Keratinocyte (primary cell): ENCODE data around the gene PRR16. TPM values are rescaled to one million over a fixed set of nuclear protein-coding genes. Genes with fewer than 3 reads are reported as not detected.

Experiments used
- DNase-seq: peaks from one replicate; pipeline ENCODE4 v3.0.0-alpha.2; 2011; ENCODE audit warnings: low read depth, missing footprints, low spot score
- FAIRE-seq: peaks from 2 replicates; lab custom pipeline; 2011; peaks lifted over from hg19 to GRCh38; lab: Jason Lieb, UNC
- H2AFZ ChIP-seq: 2 replicates; pipeline ENCODE4 v1.6.0; 2012; ENCODE audit warnings: low read length, control low read depth, inconsistent platforms; ENCODE audit not compliant: control insufficient read depth
- H3K27ac ChIP-seq: 2 replicates; pipeline ENCODE4 v1.5.1; 2011; ENCODE audit warnings: low read length; ENCODE audit not compliant: control insufficient read depth, insufficient read depth
- H3K27me3 ChIP-seq: 3 replicates; pipeline ENCODE4 v1.6.0; 2011; ENCODE audit warnings: low read length; ENCODE audit not compliant: control insufficient read depth, insufficient read depth; ENCODE audit errors: extremely low read depth
- H3K36me3 ChIP-seq, 2 experiments: 2 replicates in 1 of 2; 3 replicates in 1 of 2; pipeline ENCODE4 v1.5.1; 2011; ENCODE audit warnings: low read length in 2 of 2, mild to moderate bottlenecking in 1 of 2; ENCODE audit not compliant: control insufficient read depth in 2 of 2, insufficient read depth in 2 of 2; ENCODE audit errors: extremely low read depth in 1 of 2
- H3K4me1 ChIP-seq: 3 replicates; pipeline ENCODE4 v1.5.1; 2011; ENCODE audit warnings: low read length; ENCODE audit not compliant: control insufficient read depth, insufficient read depth; ENCODE audit errors: extremely low read depth
- H3K4me2 ChIP-seq: 3 replicates; pipeline ENCODE4 v1.6.0; 2011; ENCODE audit warnings: low read depth, low read length; ENCODE audit not compliant: control insufficient read depth, insufficient read depth; ENCODE audit errors: extremely low read depth
- H3K4me3 ChIP-seq, 3 experiments: fragments of 200-600 bp in 1 of 3; sonication (generic) in 1 of 3; 2 replicates in 2 of 3; 3 replicates in 1 of 3; pipeline ENCODE4 v1.5.1; 2011 to 2016; ENCODE audit warnings: low read length in 3 of 3, mild to moderate bottlenecking in 3 of 3, control low read depth in 2 of 3, inconsistent platforms in 1 of 3, low read depth in 1 of 3, mixed read lengths in 1 of 3, mixed run types in 1 of 3, moderate library complexity in 1 of 3; ENCODE audit not compliant: control insufficient read depth in 2 of 3, insufficient read depth in 2 of 3; ENCODE audit errors: extremely low read depth in 1 of 3
- H3K79me2 ChIP-seq: 2 replicates; pipeline ENCODE4 v1.6.0; 2012; ENCODE audit warnings: low read length; ENCODE audit not compliant: control insufficient read depth, insufficient read depth
- H3K9ac ChIP-seq: 3 replicates; pipeline ENCODE4 v1.6.0; 2011; ENCODE audit warnings: low read length; ENCODE audit not compliant: control insufficient read depth, insufficient read depth; ENCODE audit errors: extremely low read depth
- H3K9me1 ChIP-seq: 3 replicates; pipeline ENCODE4 v1.6.0; 2011; ENCODE audit warnings: low read length; ENCODE audit not compliant: control insufficient read depth, insufficient read depth; ENCODE audit errors: extremely low read depth
- H3K9me3 ChIP-seq: 2 replicates; pipeline ENCODE4 v1.5.1; 2012; ENCODE audit warnings: low read depth, low read length; ENCODE audit not compliant: control insufficient read depth
- H4K20me1 ChIP-seq: 3 replicates; pipeline ENCODE4 v1.6.0; 2011; ENCODE audit warnings: low read length; ENCODE audit not compliant: control insufficient read depth, insufficient read depth; ENCODE audit errors: extremely low read depth
- CTCF ChIP-seq, 3 experiments: IDR thresholded peaks in 1 of 3; conservative IDR thresholded peaks in 1 of 3; optimal IDR thresholded peaks in 1 of 3; 2 replicates in 2 of 3; 3 replicates in 1 of 3; pipeline versions ENCODE3 to v1.5.1; 2011; ENCODE audit warnings: low read length in 3 of 3, mild to moderate bottlenecking in 3 of 3, moderate library complexity in 2 of 3, control low read depth in 1 of 3, inconsistent platforms in 1 of 3; ENCODE audit not compliant: insufficient read depth in 2 of 3; ENCODE audit errors: extremely low read depth in 1 of 3
- EZH2 ChIP-seq: IDR thresholded peaks from one replicate; pipeline ENCODE4 v1.6.1; 2012; ENCODE audit warnings: inconsistent platforms, mild to moderate bottlenecking, low read length, moderate library complexity
- dilution Hi-C: fragments of 300-500 bp; cut with MboI; formaldehyde crosslinking; loops from one replicate; pipeline ENCODE4 v1.7.0; 2020; ENCODE audit warnings: low sequenced_read_pairs; ENCODE audit not compliant: extremely low pct_ligation_motif_present
- polyA plus RNA-seq, 5 experiments: library from polyadenylated mRNA; depleted of rRNA in 3 of 5; stranded (reverse) in 3 of 5; stranded (forward) in 1 of 5; unstranded in 1 of 5; fragments of >200 nt; gene quantifications; 1 replicate in 1 of 5; 2 replicates in 3 of 5; 3 replicates in 1 of 5; pipeline versions ENCODE4 v1.2.1 to v1.2.3, GENCODE V29; 2011 to 2012; ENCODE audit warnings: missing spikeins in 2 of 5, low read depth in 1 of 5, low replicate concordance in 1 of 5

PRR16 gene
- polyA plus RNA-seq, 1 donor (not counting 4 experiments of a cell fraction or from before 2014, with no cell fraction given): 0.05 TPM

DNA sequence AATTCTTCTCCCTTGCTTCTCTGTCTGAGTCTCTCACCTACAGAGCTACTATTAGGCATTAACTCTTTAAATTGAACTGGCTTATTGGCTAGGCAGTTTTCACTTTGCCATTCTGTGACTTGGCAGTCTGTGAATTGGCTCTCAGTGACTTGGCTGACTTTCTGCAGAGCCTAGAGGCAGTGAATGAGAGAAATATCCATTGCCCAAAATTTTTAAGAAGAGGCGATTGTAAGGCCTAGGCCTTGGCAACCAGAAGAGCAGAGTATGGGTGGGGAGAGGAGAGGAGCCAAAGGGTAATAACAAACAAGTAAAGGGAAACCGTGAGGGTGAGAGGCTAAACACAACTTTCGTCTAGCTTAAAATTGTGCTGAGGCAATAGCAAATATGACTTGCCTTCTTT lies 176.7 kb downstream of the PRR16 start:
- Histone ChIP-seq H3K9ac (no peak overlapping the region), H3K9me1 (no peaks in the 10 kb centered on the region), H3K4me3 (no peak overlapping the region), H3K36me3 (no peaks in the 10 kb centered on the region), H2AFZ (no peak overlapping the region), H3K27me3 (no peaks in the 10 kb centered on the region), H4K20me1 (no peaks in the 10 kb centered on the region), H3K9me3 (no peaks in the 10 kb centered on the region), H3K4me2 (no peak overlapping the region), H3K27ac (no peak overlapping the region), H3K4me1 (no peaks in the 10 kb centered on the region), H3K79me2 (no peaks in the 10 kb centered on the region)
- dilution Hi-C loops: no loop called here
- TF ChIP-seq CTCF (optimal IDR thresholded peaks at IDR 0.05 in 1 of 3, IDR thresholded peaks at IDR 0.05 in 1 of 3, conservative IDR thresholded peaks at IDR 0.05 in 1 of 3; ENCODE audit: extremely low read depth in 1 of 3, insufficient read depth in 2 of 3, low read length in 3 of 3) (no peak), EZH2 (no peak)
- FAIRE-seq (no peak), DNase-seq (no peak)

DNA sequence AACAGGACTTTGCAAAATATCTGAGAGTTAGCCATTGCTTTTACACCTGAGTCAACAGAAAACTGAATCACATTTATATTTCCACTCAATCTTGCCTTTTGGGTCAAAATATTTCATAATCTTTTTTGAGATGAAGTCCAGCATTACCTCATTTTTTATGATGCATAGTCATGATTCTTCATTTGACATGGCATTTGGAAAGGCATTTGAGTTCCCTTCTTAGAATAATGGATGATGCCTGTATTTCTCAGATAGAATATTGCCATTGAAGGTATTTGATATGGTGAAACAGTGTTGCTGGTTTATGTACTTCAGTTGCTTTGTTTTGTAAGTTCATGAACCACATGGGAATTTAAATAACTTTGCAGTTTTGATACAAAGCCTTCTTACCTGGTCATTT lies 180.4 kb downstream of the PRR16 start:
- H3K79me2 ChIP-seq: no peaks in the 10 kb centered on the region
- FAIRE-seq (no peak), DNase-seq (no peak)

More for the DNA sequence above, 180.4 kb downstream of the PRR16 start:
- no peaks in the 10 kb centered on the region for H3K9me3 ChIP-seq
- no peaks in the 10 kb centered on the region for H3K27me3 ChIP-seq
- no peaks in the 10 kb centered on the region for H3K4me1 ChIP-seq
- no peaks in the 10 kb centered on the region for H4K20me1 ChIP-seq
- H3K4me3 ChIP-seq: no peak overlapping the region
- no peak overlapping the region for H2AFZ ChIP-seq
- H3K36me3 ChIP-seq: no peaks in the 10 kb centered on the region
- TF ChIP-seq EZH2 (no peak), CTCF (optimal IDR thresholded peaks at IDR 0.05 in 1 of 3, IDR thresholded peaks at IDR 0.05 in 1 of 3, conservative IDR thresholded peaks at IDR 0.05 in 1 of 3; ENCODE audit: extremely low read depth in 1 of 3, insufficient read depth in 2 of 3, low read length in 3 of 3) (no peak)
- no peak overlapping the region for H3K9ac ChIP-seq
- H3K27ac ChIP-seq: no peak overlapping the region
- no peaks in the 10 kb centered on the region for H3K9me1 ChIP-seq
- no peak overlapping the region for H3K4me2 ChIP-seq
- dilution Hi-C loops: no loop called here
